ENCODE data around the gene UBE2L5. TPM values are rescaled to one million over a fixed set of nuclear protein-coding genes. Genes with fewer than 3 reads are reported as not detected.

The UBE2L5 gene
- total and polyA plus RNA-seq, 2 experiments from 2014 or later, result not detected

GRCh38 chr13:30410705-30411125, 11.6 kb upstream of the UBE2L5 start:
- peaks cover 8% of the 10 kb centered on the region for H3K4me1 Mint-ChIP-seq
- Histone ChIP-seq H3K36me3 (ENCODE audit: insufficient read depth) (no peaks in the 10 kb centered on the region), H3K79me2 (replicated peaks; ENCODE audit: insufficient read depth) (no peaks in the 10 kb centered on the region), H3K4me1 (ENCODE audit: insufficient read depth) (peaks cover 12% of the 10 kb centered on the region), H3K27me3 (ENCODE audit: insufficient read depth) (peaks cover 22% of the 10 kb centered on the region; the same call in 1 of the 2 replicates), H3F3A (replicated peaks; ENCODE audit: low read depth) (peaks cover 6% of the 10 kb centered on the region; the same call in 1 of the 2 replicates), H2AFZ (no peak overlapping the region), H3K4me3 (no peak overlapping the region), H3K4me2 (no peak overlapping the region), H4K20me1 (replicated peaks; ENCODE audit: insufficient read depth) (no peaks in the 10 kb centered on the region), H3K9me2 (ENCODE audit: insufficient read depth) (no peaks in the 10 kb centered on the region), H3K27ac (ENCODE audit: low read depth) (no peak overlapping the region)
- no peaks in the 10 kb centered on the region; the same call in 1 of the 3 replicates for H3K36me3 Mint-ChIP-seq (ENCODE audit: low read depth)
- no peak overlapping the region for H3K4me3 Mint-ChIP-seq
- H3K27ac Mint-ChIP-seq, result no peak overlapping the region
- DNase-seq (ENCODE audit: low spot score), result no peak
- peaks cover 8% of the 10 kb centered on the region; the same call in 1 of the 3 replicates for H3K9me3 Mint-ChIP-seq
- H3K27me3 Mint-ChIP-seq (ENCODE audit: insufficient read depth, low read depth, poor library complexity), result peaks cover 28% of the 10 kb centered on the region
- TF ChIP-seq STAT1 (IDR thresholded peaks at IDR 0.05; ENCODE audit: unreplicated experiment) (no peak), EZH2 (IDR thresholded peaks at IDR 0.05; ENCODE audit: low read depth, unreplicated experiment) (no peak)
- ATAC-seq, result no peak

DNA sequence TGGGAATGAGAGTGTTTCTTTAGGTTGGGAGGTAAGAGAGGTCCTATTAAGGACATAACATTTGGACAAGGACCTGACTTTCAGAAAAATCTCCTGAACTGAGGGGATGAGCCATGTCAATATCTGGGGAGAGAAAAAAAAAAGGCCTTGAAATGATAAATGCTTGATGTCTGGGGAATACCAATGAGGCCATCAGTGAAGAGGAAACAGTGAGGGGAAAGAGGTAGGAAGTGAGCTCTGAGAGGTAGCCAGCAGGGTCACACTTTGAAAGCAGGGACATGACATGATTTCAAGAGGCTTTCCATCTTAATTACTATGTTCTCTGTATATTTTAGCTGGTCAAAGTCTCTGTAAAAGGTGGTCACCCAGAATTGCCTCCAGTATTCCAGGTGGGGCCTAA, 9.9 kb upstream of the UBE2L5 start:
- no peak overlapping the region for H3K27ac ChIP-seq (ENCODE audit: low read depth)
- no peak for DNase-seq (ENCODE audit: low spot score)
- Mint-ChIP-seq H3K9me3 (peaks cover 6% of the 10 kb centered on the region; the same call in 1 of the 3 replicates), H3K4me1 (peaks cover 8% of the 10 kb centered on the region), H3K4me3 (no peak overlapping the region), H3K36me3 (ENCODE audit: low read depth) (no peaks in the 10 kb centered on the region; the same call in 1 of the 3 replicates), H3K27me3 (ENCODE audit: insufficient read depth, low read depth, poor library complexity) (peaks cover 18% of the 10 kb centered on the region), H3K27ac (no peak overlapping the region)
- ATAC-seq, result no peak
- no peaks in the 10 kb centered on the region for H3K9me2 ChIP-seq (ENCODE audit: insufficient read depth)
- peaks cover 17% of the 10 kb centered on the region; the same call in 1 of the 2 replicates for H3K27me3 ChIP-seq (ENCODE audit: insufficient read depth)
- no peak for TF ChIP-seq ZNF114 (CRISPR knock-in tag; IDR thresholded peaks at IDR 0.05)
- H3K4me2 ChIP-seq, result no peak overlapping the region
- H4K20me1 ChIP-seq (replicated peaks; ENCODE audit: insufficient read depth), result no peaks in the 10 kb centered on the region
- no peak overlapping the region for H3K4me3 ChIP-seq
- H3K79me2 ChIP-seq (replicated peaks; ENCODE audit: insufficient read depth), result no peaks in the 10 kb centered on the region
- H3K4me1 ChIP-seq (ENCODE audit: insufficient read depth), result peaks cover 12% of the 10 kb centered on the region
- no peak overlapping the region for H2AFZ ChIP-seq
- H3K36me3 ChIP-seq (ENCODE audit: insufficient read depth), result no peaks in the 10 kb centered on the region
- H3F3A ChIP-seq (replicated peaks; ENCODE audit: low read depth), result peaks cover 6% of the 10 kb centered on the region; the same call in 1 of the 2 replicates

DNA sequence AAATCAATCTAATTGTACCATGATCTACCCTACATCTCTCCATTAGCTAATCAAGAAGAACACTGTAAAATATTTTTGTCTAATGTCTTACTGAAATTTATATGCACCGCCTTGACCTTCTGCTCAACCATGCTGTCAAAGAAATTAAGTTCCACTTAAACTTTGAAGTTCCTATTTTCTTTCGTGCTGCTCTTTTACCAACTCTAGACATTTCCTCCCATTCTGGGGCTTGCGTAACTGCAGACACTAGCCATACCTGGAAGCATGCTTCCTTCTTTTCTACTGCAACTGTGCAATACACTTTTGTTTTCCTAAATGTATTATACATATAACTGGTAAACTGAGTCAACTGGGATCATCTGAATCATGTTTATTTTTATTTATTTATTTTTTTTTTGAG, 8.5 kb upstream of the UBE2L5 start:
- no peak overlapping the region for H3K4me2 ChIP-seq
- no peak overlapping the region for H3K4me3 ChIP-seq
- peaks cover 3% of the 10 kb centered on the region; the same call in 1 of the 2 replicates for H3F3A ChIP-seq (replicated peaks; ENCODE audit: low read depth)
- Mint-ChIP-seq H3K9me3 (peaks cover 1% of the 10 kb centered on the region; the same call in 1 of the 3 replicates), H3K27ac (no peak overlapping the region), H3K36me3 (ENCODE audit: low read depth) (no peaks in the 10 kb centered on the region; the same call in 2 of the 3 replicates), H3K4me1 (peaks cover 2% of the 10 kb centered on the region), H3K4me3 (no peak overlapping the region), H3K27me3 (ENCODE audit: insufficient read depth, low read depth, poor library complexity) (peaks cover 14% of the 10 kb centered on the region)
- H3K27me3 ChIP-seq (ENCODE audit: insufficient read depth), result peaks cover 12% of the 10 kb centered on the region; the same call in 1 of the 2 replicates
- no peak overlapping the region for H2AFZ ChIP-seq
- H3K79me2 ChIP-seq (replicated peaks; ENCODE audit: insufficient read depth), result no peaks in the 10 kb centered on the region
- no peaks in the 10 kb centered on the region for H3K9me2 ChIP-seq (ENCODE audit: insufficient read depth)
- H3K27ac ChIP-seq (ENCODE audit: low read depth), result no peak overlapping the region
- no peaks in the 10 kb centered on the region for H3K36me3 ChIP-seq (ENCODE audit: insufficient read depth)
- H3K4me1 ChIP-seq (ENCODE audit: insufficient read depth), result peaks cover 8% of the 10 kb centered on the region
- no peak for ATAC-seq
- DNase-seq (ENCODE audit: low spot score), result no peak
- no peaks in the 10 kb centered on the region for H4K20me1 ChIP-seq (replicated peaks; ENCODE audit: insufficient read depth)
- no peak for TF ChIP-seq EZH2phosphoT487 (IDR thresholded peaks at IDR 0.05; ENCODE audit: unreplicated experiment)
- no peak for TF ChIP-seq STAT1 (IDR thresholded peaks at IDR 0.05; ENCODE audit: unreplicated experiment)
- TF ChIP-seq, protein P1, sequence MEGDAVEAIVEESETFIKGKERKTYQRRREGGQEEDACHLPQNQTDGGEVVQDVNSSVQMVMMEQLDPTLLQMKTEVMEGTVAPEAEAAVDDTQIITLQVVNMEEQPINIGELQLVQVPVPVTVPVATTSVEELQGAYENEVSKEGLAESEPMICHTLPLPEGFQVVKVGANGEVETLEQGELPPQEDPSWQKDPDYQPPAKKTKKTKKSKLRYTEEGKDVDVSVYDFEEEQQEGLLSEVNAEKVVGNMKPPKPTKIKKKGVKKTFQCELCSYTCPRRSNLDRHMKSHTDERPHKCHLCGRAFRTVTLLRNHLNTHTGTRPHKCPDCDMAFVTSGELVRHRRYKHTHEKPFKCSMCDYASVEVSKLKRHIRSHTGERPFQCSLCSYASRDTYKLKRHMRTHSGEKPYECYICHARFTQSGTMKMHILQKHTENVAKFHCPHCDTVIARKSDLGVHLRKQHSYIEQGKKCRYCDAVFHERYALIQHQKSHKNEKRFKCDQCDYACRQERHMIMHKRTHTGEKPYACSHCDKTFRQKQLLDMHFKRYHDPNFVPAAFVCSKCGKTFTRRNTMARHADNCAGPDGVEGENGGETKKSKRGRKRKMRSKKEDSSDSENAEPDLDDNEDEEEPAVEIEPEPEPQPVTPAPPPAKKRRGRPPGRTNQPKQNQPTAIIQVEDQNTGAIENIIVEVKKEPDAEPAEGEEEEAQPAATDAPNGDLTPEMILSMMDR (conservative IDR thresholded peaks at IDR 0.05; ENCODE audit: low read depth in 2 of 2), result no peak
- no peak for TF ChIP-seq ETS1 (IDR thresholded peaks at IDR 0.05)
- no peak for TF ChIP-seq POLR2AphosphoS5 (IDR thresholded peaks at IDR 0.05; ENCODE audit: low read depth)
- no peak for TF ChIP-seq ZNF114 (CRISPR knock-in tag; IDR thresholded peaks at IDR 0.05)
